HG03342 (cell line): Measurements from ENCODE around the gene EFNA1.

Source experiments
- ATAC-seq: cut with Tn5 transposase; IDR thresholded peaks from one replicate; pipeline ENCODE4 v1.9.1; 2021; ENCODE audit warnings: mild to moderate bottlenecking, moderate library complexity; ENCODE audit not compliant: unreplicated experiment

Gene EFNA1

DNA sequence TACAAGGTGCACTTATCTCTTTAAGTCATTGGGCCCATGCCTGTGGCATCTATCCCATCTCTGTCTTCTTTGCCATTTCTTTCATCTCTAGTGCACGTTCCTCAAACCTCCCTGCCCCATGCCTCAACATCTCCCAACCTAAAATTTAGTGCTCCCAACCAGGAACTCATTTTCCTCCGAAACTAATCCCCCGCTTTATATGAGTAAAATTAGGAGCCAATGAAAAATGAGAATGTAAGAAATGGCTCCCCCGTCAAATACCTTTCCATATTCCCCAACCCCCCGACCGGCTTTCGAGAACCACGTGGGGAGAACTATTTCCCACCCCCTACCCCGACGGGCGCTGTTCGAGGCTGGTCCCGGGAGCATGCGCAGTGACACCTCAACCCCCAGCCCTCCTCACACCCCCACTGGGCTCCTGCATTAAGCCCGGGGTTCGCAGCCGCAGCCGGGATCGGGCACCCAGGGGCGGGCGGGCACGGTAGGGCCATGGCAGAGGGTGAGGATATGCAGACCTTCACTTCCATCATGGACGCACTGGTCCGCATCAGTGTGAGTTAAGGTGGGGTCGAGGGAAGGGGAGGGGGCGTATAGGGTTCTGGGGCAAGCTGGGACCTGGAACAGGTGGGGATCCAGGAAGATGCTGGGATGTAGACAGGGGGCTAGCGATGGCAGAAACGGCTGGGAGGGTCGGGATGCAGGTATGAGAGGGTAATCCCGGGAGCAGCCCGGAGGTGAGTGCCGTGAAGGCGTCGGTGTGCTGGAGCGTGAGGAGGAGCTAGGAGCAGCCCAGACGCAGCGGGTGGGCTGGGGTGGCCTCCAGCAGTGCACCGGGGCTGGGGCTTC lies 46.0 kb downstream of the EFNA1 start, which contains the start of gene TRIM46:
TRIM46 (plus strand) TSS at position 372 of the 846 bp plus-strand sequence; CDS start at position 490, 118 bp downstream.
- ATAC-seq, result no peak

DNA sequence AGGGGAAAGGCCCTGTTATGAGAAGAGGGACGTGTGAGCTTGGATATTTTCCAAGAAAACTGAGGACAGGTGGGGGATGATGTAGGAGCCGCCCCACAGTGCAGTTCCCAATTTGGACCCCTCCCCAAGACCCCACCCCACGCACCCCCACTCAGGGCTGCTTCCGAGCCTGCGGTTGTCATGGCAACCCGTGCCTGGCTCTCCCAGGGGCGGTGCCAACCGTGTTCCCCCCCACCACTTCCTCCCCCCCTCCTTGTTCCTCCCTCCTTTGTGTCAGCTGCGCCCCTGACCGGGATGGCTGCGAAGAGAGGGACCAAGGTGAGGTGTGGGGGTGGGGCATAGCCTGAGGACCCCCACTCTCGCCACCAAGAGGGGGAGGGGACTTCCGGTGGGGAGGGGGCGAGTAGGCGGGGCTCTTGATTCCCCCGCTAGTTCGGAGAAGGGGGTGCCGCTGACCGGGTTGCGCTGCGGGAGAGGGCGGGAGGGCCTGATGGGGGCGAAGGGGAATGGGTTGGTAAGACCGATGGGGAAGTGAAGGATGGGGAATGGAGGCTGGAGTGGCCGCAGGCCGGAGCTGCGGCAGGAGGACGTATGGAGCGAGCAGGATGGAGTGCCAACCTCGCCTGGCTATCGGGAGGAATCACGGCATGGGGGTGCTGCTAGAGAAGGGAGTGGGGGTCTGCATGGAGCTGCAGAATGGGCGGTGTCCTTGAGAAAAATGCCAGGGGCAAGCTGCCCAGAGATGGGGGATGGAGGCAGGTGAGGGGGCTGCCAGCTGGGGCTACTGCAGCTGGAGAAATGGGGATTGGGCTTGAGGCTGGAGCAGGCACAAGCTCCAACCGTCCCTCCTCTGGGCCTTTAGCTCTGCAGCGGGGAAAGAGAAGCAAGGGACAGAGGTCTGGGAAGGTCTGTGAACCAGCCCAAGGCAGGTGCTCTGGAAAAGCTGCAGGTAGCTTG lies 46.9 kb downstream of the EFNA1 start:
- no peak for ATAC-seq

DNA sequence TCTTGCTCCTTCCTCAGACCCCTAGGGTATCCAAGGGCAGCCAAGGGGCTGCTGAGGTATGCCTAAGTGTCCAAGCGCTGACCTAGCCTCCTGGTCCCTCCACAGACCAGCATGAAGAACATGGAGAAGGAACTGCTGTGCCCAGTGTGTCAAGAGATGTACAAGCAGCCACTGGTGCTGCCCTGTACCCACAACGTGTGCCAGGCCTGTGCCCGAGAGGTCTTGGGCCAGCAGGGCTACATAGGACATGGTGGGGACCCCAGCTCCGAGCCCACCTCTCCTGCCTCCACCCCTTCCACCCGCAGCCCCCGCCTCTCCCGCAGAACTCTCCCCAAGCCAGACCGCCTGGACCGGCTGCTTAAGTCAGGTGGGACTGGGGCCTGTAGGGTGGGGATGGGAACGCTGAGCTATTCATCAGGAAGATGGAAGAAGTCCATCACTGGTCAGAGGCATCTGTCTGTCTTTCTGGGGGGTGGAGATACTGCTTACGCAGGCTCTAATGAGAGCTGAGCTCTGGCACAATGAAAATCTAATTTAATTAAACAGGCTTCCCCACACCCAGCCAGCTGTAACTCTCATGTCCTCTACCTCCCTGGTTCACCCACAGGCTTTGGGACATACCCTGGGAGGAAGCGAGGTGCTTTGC lies 47.7 kb downstream of the EFNA1 start:
- ATAC-seq, result no peak

DNA sequence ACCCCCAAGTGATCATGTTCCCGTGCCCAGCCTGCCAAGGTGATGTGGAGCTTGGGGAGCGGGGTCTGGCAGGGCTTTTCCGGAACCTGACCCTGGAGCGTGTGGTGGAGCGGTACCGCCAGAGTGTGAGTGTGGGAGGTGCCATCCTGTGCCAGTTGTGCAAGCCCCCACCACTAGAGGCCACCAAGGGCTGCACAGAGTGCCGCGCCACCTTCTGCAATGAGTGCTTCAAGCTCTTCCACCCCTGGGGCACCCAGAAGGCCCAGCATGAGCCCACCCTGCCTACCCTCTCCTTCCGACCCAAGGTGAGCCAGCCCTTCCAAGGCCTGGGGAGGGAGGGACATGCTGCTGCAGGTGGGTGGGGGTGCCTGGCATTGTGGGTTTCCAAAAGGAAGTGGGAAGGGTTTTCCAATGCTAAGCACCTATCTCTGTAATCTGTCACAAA lies 48.3 kb downstream of the EFNA1 start:
- no peak for ATAC-seq

DNA sequence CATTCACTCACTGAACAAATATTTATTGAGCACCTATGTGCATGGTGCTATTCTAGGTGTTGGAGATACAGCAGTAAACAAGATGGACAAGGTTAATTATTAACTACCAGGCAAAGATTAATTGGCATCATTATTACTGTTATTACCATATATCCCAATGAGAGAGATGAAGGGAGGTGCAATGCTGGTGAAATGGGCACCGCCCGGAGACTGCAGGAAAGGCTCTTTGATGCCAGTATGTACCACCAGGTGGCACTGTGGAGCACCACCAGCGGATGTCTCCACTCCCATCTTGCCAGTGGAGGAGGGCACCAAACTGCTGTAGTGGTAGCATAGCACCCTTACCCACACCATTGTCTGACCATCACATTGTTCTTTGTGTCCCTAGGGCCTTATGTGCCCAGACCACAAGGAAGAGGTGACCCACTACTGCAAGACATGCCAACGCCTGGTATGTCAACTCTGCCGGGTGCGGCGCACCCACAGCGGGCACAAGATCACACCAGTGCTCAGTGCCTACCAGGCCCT lies 48.9 kb downstream of the EFNA1 start:
- ATAC-seq, result no peak

DNA sequence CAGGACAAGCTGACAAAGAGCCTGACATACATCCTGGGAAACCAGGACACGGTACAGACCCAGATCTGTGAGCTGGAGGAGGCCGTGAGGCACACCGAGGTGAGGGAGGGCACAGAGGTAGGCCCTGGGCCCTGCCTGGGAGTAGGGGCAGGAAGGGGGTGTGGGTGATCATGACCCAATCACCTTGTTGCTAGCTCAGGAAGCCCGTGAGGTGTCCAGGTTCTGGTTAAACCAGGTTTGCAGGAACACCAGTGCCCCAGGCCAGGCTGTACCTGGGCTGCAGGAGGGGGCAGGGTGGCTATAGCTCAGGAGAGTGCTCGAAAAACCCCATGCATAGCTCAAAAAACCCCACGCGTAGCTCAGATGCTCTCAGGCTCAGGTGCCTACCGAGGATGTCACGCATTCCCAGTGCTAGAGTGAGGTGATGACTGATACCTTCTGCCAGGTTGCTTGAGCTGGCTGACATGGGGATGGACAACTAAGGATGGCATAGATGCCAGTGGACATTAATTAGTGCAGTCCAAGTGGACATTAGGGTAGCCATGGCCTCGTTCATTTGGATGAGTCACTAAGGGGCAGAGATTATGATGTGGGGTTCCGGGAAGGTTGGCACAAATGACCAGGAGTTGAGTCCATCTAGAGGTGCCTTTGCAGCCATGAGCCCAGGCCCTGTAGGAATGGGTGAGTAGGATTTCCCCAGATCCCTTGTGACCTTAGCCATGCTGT lies 49.7 kb downstream of the EFNA1 start:
- no peak for ATAC-seq

DNA sequence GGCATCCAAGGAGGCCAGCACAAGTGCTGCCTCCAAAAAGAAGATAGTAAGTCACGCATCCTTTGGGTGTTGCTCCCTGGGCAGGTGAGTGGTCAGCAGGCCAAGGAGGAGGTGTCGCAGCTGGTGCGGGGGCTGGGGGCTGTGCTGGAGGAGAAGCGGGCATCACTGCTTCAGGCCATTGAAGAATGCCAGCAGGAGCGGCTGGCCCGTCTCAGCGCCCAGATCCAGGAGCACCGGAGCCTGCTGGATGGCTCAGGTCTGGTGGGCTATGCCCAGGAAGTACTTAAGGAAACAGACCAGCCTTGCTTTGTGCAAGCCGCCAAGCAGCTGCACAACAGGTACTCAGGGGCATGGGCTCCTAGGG lies 50.2 kb downstream of the EFNA1 start:
- ATAC-seq, result no peak

DNA sequence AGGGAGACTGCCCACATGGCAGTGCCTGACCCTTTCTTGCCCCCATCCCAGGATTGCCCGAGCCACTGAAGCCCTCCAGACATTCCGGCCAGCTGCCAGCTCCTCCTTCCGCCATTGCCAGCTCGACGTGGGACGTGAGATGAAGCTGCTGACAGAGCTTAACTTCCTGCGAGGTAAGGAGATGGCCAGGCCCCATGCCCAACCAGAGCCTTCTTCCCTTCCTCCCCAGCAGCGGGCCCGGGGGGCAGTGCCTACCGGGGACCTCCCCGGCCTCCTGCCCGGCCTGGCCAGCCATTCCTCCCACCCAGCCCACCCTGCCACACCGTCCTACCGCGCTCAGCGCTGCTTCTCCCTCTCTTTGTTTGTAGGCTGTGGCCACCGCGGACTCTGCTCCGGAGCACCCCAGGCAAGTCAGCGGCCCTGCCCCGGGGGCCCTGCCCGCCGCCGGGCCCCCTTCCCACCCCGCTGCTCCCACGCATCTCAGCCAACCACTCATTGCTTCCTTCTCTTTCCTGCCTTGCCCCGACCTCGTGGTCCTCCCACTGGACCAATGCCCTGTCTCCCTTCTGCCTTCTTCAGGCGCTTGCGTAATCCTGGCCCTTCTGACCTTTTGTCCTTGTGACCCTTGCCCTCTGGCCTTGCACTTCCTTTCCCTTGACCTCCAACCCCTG lies 50.9 kb downstream of the EFNA1 start:
- no peak for ATAC-seq

DNA sequence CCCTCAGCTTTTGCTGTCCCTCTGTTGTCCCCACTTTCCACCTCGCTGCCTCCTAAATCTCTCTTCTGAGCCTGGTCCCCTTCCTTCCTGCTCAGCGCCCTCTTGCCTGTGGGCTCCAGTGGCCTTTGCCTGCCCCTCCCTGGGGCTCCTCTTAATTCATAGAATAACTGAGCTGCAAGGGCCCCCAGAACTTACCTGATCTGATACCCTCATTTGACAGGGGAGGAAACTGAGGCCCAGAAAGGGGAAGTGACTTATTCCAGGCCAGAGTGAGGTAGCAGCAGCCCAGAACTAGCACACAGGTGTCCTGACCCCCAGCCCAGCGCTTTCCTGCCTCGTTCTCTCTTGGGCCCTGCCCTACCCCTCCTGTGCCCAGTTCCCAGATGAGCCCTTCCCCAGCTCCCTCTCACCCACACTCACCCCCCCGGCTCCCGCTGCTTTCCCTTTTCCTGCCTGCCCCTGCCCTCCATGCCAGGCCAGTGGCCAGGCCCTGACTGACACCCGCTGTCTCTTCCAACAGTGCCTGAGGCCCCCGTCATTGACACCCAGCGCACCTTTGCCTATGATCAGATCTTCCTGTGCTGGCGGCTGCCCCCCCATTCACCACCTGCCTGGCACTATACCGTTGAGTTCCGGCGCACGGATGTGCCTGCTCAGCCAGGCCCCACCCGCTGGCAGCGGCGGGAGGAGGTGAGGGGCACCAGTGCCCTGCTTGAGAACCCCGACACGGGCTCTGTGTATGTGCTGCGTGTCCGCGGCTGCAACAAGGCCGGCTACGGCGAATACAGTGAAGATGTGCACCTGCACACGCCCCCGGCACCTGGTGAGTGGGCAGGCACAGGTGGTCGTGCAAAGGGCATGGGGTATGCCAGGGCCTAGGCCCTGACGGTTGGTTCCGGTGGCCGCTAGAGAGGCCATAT lies 51.7 kb downstream of the EFNA1 start:
- ATAC-seq, result no peak

DNA sequence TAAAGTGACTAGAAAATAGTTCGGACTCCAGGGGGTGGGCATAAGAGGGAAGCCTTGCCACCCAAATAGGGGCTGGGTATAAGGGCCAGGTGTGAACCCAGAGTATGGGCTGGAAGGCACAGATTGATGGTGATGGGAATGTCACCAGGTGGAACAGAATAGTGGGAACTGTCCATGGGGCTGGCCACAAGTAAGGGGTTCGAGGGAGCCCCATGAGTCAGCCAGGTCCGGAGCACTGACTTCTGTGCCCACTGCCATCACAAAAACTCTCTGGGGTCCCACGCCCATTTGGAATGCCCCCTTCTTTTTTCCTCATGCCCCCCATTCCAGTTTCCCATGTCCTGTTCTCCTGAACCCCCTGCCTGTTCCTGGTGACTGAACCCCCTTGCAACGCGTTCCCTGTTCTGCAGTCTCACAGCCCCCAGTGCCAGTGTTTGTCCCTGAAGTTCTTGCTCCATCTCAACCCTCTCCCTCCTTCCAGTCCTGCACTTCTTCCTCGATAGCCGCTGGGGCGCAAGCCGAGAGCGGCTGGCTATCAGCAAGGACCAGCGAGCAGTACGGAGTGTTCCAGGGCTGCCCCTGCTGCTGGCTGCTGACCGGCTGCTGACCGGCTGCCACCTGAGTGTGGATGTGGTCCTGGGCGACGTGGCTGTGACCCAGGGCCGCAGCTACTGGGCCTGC lies 53.8 kb downstream of the EFNA1 start:
- ATAC-seq, result no peak

DNA sequence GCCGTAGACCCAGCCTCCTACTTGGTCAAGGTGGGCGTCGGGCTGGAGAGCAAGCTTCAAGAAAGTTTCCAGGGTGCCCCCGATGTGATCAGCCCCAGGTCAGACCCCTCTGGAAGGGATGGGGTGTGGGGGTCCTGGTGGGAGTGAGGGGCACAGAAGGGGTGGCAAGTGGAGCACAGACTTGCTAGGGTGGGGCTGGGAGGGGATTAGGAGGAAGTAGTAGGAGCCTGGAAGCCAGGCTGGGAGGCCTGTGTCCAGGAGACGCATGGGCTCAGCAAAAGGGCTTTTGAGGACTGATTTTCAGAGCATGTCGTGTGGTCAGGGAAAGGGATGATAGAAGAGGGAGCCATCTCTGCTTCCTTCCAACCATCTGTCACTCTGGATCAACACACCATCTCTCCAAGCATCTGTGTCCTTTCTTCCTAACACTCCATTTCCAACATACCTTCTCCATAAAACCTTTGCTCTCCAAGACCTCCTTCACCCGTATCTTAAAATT lies 54.4 kb downstream of the EFNA1 start:
- no peak for ATAC-seq

DNA sequence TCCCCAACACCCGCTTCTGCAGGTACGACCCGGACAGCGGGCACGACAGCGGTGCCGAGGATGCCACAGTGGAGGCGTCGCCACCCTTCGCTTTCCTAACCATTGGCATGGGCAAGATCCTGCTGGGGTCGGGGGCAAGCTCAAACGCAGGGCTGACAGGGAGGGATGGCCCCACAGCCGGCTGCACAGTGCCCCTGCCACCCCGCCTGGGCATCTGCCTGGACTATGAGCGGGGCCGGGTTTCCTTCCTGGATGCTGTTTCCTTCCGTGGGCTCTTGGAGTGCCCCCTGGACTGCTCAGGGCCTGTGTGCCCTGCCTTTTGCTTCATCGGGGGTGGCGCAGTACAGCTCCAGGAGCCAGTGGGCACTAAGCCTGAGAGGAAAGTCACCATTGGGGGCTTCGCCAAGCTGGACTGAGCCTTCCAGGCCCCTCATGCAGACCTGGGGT lies 56.1 kb downstream of the EFNA1 start:
- ATAC-seq, result no peak

DNA sequence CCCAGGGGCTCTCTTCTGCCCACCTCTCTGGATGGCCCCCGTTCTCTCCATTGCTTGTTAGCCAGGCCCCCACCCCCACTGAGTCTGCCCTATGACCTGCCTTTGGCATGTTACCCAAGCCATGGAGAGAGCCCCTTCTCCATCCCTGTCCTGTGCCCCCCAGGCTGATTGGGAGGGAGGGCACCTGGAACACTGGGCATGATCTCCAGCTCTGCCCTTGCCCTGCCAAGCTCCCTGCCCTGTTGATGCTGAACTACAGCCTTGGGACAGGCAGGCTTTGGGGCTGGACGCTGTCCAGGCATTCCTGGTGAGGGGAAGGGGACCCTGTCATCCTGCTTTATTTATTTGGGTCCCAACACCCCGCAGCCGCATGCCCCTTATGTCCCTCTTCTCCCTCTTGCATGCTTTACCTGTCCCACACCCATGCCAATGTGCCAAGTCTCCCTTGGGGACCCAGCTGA lies 56.7 kb downstream of the EFNA1 start:
- no peak for ATAC-seq
